Left lung (tissue), 10 donors: ENCODE data around the gene HBD. TPM values are rescaled to one million over a fixed set of nuclear protein-coding genes. Genes with fewer than 3 reads are reported as not detected.

Source experiments
- ATAC-seq: fragments of 200-7000 bp; cut with Tn5 transposase; one replicate; pipeline ENCODE4 v1.9.1; 2020; ENCODE audit warnings: moderate library complexity
- DNase-seq, 4 donors: peaks; one replicate each; pipeline ENCODE4 v3.0.0-alpha.2; 2013 to 2020
- H3K27ac ChIP-seq, 2 donors: fragments of 200-600 bp; sonication (generic) in 1 of 2; one replicate each; pipeline versions ENCODE4 v1.5.0 to v1.8.0; 2020 to 2021
- H3K27me3 ChIP-seq, 2 donors: fragments of 200-600 bp; sonication (generic) in 1 of 2; one replicate each; pipeline versions ENCODE4 v1.5.0 to v1.8.0; 2020 to 2021
- H3K36me3 ChIP-seq, 2 donors: fragments of 200-600 bp; sonication (generic) in 1 of 2; one replicate each; pipeline versions ENCODE4 v1.5.0 to v1.8.0; 2020 to 2021
- H3K4me1 ChIP-seq, 2 donors: fragments of 200-600 bp; one replicate each; pipeline ENCODE4 v1.8.0; 2021
- H3K4me3 ChIP-seq, 2 donors: fragments of 200-600 bp; sonication (generic) in 1 of 2; one replicate each; pipeline versions ENCODE4 v1.5.0 to v1.8.0; 2020 to 2021; ENCODE audit warnings: mild to moderate bottlenecking in 1 of 2
- H3K9me3 ChIP-seq, 2 donors: fragments of 200-600 bp; sonication (generic) in 1 of 2; one replicate each; pipeline versions ENCODE4 v1.5.0 to v1.8.0; 2020 to 2021
- intact Hi-C, 2 donors: fragments of 100-400 bp; cut with DNase I; formaldehyde crosslinking; loops; one replicate each; pipeline versions ENCODE4 v1.11.2 to v1.14.2; 2022
- polyA plus RNA-seq, 6 donors: library from polyadenylated mRNA; unstranded; fragments of 120-200 nt; gene quantifications; one replicate each; pipeline ENCODE4 v1.2.1, GENCODE V29; 2013; ENCODE audit not compliant: insufficient read length in 6 of 6
- total RNA-seq, 2 donors: library from RNA; stranded (reverse); fragmentation: NEBNext Ultra II Directional; extraction: Animal tissue kit (Norgen Biotek cat#: 25700); gene quantifications; one replicate each; pipeline ENCODE4 v1.2.1, GENCODE V29; 2021
- TF ChIP-seq, protein P1 (sequence below), 2 donors: fragments of 200-600 bp; sonication (generic) in 1 of 2; IDR thresholded peaks; one replicate each; pipeline versions ENCODE4 v1.5.0 to v1.8.0; 2021; ENCODE audit warnings: antibody characterized with exemption in 2 of 2
- donor health status: DM: no; HTN: yes; CAD: no.
- donor health status: DM: no; HTN: no; CAD: no.

HBD gene
- total and polyA plus RNA-seq, 8 donors: 0.44 to 1.2 (median 0.82) TPM; not detected in 1

DNA sequence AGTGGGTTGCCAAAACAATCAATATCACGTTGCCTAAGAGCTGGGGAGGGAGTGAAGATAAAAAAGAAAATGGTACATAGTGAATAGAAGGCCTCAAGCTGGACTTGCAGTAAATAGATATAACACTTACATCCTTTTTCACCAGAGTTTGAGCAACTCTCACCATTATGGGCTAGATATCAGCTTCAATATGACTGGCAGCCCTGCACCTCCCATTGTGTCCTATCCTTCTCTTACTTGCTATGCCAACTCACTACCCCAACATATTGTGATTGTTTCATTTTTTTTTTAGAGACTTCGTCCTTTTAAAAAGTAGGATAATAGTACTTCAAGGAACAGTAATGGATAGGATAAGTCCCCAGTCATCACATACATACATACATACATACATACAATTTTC, 7.9 kb upstream of the HBD start:
- Histone ChIP-seq H3K36me3 (no peaks in the 10 kb centered on the region), H3K4me1 (no peaks in the 10 kb centered on the region), H3K4me3 (no peak overlapping the region), H3K9me3 (no peaks in the 10 kb centered on the region), H3K27me3 (no peaks in the 10 kb centered on the region), H3K27ac (no peak overlapping the region)
- no peak for ATAC-seq
- intact Hi-C loops: no loop called here
- TF ChIP-seq, protein P1, sequence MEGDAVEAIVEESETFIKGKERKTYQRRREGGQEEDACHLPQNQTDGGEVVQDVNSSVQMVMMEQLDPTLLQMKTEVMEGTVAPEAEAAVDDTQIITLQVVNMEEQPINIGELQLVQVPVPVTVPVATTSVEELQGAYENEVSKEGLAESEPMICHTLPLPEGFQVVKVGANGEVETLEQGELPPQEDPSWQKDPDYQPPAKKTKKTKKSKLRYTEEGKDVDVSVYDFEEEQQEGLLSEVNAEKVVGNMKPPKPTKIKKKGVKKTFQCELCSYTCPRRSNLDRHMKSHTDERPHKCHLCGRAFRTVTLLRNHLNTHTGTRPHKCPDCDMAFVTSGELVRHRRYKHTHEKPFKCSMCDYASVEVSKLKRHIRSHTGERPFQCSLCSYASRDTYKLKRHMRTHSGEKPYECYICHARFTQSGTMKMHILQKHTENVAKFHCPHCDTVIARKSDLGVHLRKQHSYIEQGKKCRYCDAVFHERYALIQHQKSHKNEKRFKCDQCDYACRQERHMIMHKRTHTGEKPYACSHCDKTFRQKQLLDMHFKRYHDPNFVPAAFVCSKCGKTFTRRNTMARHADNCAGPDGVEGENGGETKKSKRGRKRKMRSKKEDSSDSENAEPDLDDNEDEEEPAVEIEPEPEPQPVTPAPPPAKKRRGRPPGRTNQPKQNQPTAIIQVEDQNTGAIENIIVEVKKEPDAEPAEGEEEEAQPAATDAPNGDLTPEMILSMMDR (IDR thresholded peaks at IDR 0.05): no peak
- DNase-seq: no peak

DNA sequence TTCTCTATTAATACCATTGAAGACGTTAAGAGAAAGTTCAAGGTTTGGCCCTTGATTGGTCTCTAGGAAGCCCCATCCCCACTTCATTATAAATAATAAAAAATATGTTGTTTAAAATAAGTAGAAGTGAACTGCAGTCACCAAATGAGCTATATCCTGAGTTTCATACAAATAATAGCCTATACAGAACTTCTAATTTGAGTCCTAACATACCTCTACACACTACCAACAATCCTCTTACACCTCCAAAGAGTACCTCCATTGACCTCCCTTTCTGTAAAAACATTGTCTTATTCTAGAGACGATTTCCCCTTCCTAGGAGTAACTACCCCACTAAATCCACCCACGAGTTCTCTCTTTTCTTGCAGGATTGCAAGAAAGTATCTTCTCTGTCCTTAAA, 7.2 kb upstream of the HBD start:
- H3K27ac ChIP-seq: no peak overlapping the region
- H3K36me3 ChIP-seq: no peaks in the 10 kb centered on the region
- intact Hi-C loops: no loop called here
- TF ChIP-seq, protein P1 (IDR thresholded peaks at IDR 0.05): no peak
- no peak overlapping the region for H3K4me3 ChIP-seq
- no peaks in the 10 kb centered on the region for H3K9me3 ChIP-seq
- H3K27me3 ChIP-seq: no peaks in the 10 kb centered on the region
- H3K4me1 ChIP-seq: no peaks in the 10 kb centered on the region
- DNase-seq (no peak), ATAC-seq (no peak)

DNA sequence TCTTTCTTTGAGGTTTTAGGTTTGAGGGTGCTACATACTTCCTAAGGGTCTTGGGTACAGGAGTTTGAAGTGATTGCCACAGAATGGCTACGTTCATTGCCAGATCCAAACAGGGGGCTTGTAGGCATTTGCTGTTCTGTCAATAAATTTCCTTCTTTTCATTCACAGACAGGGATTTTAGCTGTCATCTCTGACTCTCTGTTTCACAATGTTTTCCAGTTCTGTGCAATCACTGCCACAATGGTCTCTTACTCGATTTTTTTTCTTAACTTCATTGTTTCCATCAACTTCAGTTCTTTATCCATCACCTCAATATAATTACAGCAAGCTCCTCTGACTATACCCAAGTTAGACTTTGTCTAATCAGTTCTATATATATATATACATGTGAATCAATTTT, 6.2 kb upstream of the HBD start:
- no peaks in the 10 kb centered on the region for H3K4me1 ChIP-seq
- no peaks in the 10 kb centered on the region for H3K9me3 ChIP-seq
- ATAC-seq (no peak), DNase-seq (no peak)
- no peaks in the 10 kb centered on the region for H3K27me3 ChIP-seq
- intact Hi-C loops: no loop called here
- H3K36me3 ChIP-seq: no peaks in the 10 kb centered on the region
- no peak overlapping the region for H3K4me3 ChIP-seq
- H3K27ac ChIP-seq: no peak overlapping the region
- TF ChIP-seq, protein P1 (IDR thresholded peaks at IDR 0.05): no peak

DNA sequence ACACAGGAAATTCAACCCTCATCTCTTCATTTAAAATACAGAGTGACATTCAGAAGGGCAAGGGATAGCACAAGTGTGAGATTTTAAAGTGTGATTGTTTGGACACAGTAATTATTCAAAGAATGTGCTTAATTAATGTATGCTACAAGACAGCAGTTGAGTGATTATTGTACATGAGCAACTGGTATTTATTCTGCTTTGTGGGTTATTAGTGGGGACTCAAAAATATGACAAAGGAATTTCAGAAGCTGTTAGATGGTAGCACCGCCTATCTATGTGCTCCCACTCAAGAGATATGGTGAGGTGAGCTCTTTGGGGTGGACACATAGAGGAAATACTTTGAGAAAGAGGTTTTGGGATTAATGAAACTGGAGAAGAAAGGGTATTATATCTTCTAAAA, 5.8 kb upstream of the HBD start:
- no peaks in the 10 kb centered on the region for H3K36me3 ChIP-seq
- H3K27ac ChIP-seq: no peak overlapping the region
- no peak for DNase-seq

DNA sequence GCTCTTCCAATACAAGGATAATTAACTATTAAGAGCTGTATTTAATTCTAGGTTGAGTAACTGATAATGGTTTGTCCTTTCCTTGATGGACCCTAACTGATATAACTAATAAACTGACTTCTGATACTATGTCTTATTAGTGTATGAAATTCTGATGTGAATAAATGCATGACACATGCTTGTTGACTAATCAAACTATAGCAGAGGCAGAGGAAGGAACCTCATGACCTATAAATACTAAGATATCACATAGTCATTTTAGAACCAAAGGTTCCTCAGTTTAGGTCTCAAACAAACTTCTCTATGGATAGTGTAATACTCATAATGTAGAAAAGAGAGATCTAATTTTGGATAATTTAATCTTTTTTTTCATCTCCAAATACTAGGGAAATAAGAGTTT, 4.8 kb upstream of the HBD start:
- TF ChIP-seq, protein P1 (IDR thresholded peaks at IDR 0.05): no peak
- no peaks in the 10 kb centered on the region for H3K4me1 ChIP-seq
- intact Hi-C loops: no loop called here
- no peaks in the 10 kb centered on the region for H3K27me3 ChIP-seq
- ATAC-seq (no peak), DNase-seq (no peak)
- no peak overlapping the region for H3K27ac ChIP-seq
- H3K4me3 ChIP-seq: no peak overlapping the region
- no peaks in the 10 kb centered on the region for H3K36me3 ChIP-seq
- H3K9me3 ChIP-seq: no peaks in the 10 kb centered on the region

More for the DNA sequence above, 5.8 kb upstream of the HBD start:
- no peak for ATAC-seq
- TF ChIP-seq, protein P1 (IDR thresholded peaks at IDR 0.05): no peak
- Histone ChIP-seq H3K4me1 (no peaks in the 10 kb centered on the region), H3K27me3 (no peaks in the 10 kb centered on the region), H3K4me3 (no peak overlapping the region), H3K9me3 (no peaks in the 10 kb centered on the region)
- intact Hi-C loops: no loop called here
